Airway epithelial cell (primary cell): ENCODE data around the gene GRK7. TPM values are rescaled to one million over a fixed set of nuclear protein-coding genes. Genes with fewer than 3 reads are reported as not detected.

Experiments
- total RNA-seq: library from RNA; depleted of rRNA; stranded (reverse); fragments of >200 nt; gene quantifications from 2 replicates; pipeline ENCODE4 v1.2.3, GENCODE V29; 2015

Gene GRK7, protein sequence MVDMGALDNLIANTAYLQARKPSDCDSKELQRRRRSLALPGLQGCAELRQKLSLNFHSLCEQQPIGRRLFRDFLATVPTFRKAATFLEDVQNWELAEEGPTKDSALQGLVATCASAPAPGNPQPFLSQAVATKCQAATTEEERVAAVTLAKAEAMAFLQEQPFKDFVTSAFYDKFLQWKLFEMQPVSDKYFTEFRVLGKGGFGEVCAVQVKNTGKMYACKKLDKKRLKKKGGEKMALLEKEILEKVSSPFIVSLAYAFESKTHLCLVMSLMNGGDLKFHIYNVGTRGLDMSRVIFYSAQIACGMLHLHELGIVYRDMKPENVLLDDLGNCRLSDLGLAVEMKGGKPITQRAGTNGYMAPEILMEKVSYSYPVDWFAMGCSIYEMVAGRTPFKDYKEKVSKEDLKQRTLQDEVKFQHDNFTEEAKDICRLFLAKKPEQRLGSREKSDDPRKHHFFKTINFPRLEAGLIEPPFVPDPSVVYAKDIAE (N-terminal part only)
- 0.07 TPM in 1 of 2 replicates, not detected in the other for total RNA-seq

GRCh38 chr3:141763088-141763750 lies at the start of gene GRK7:
TSS of gene GRK7 (plus strand) at chr3:141763408. CDS start at chr3:141778285, 14,877 bp downstream.

GRCh38 chr3:141738022-141738890 lies 25.0 kb upstream of the GRK7 start, which contains the start of gene RNF7:
TSS of gene RNF7 (plus strand) at chr3:141738298. CDS start at chr3:141738342, 44 bp downstream.

Other genes with a start within 250 kb of the GRK7 start
- 97.0 and 146 TPM in 2 replicates for gene RNF7, start 25.1 kb upstream of the GRK7 start, total RNA-seq
- gene ATP1B3, start 113.2 kb downstream of the GRK7 start, total RNA-seq: 97.7 and 102 TPM in 2 replicates